SK-N-SH (cell line): ENCODE results near the gene CDK8.

Experiments used
- RAD21 ChIP-seq: IDR thresholded peaks from 2 replicates; pipeline ENCODE4 v1.6.1; 2012; ENCODE audit warnings: mild to moderate bottlenecking, low read length
- SMC3 ChIP-seq: IDR thresholded peaks from 2 replicates; pipeline ENCODE4 v1.6.1; 2012; ENCODE audit warnings: low read depth, low read length, improper control_type of control experiment

DNA sequence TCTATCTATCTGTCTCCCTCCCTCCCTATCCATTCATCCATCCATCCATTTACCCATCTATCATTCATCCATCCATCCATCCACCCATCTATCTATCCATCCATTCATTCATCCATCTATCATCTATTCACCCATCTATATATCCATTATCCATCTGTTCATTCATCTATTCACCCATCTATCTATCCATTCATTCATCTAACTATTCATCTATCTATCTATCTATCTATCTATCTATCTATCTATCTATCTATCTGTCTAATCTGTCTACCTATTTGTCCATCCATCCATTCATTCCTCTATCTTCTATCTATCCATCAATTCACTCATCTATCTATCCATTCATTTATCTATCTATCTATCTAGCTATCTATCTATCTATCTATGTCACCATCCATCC lies 4.4 kb upstream of the CDK8 start:
- TF ChIP-seq RAD21, result no peak
- TF ChIP-seq SMC3, result no peak
